Measurements from ENCODE around the gene MX2.

Gene MX2

GRCh38 chr21:41379901-41380300, 18.1 kb downstream of the MX2 start:
- TF ChIP-seq CTCF (IDR thresholded peaks at IDR 0.05; ENCODE audit: low read depth, low read length) = no peak
- no peak for DNase-seq (ENCODE audit: extremely low read depth, low read depth)

DNA sequence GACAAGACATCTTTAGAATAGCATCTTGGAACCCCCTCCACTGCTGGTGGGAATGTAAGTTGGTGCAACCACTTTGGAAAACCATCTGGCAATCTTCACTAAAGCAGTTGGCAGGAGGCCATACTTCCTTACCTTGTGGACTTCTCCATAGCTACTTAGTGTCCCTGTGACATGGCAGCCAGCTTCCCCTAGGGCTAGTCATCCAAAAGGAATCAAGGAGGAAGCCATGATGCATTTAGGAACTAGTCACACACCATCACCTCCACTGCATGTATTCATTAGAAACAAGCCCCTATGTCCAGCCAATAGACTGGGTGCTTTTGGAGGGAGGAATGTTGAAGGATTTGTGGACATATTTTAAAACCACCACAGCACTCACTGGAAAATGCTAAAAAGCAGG, 19.9 kb downstream of the MX2 start:
- TF ChIP-seq CTCF (IDR thresholded peaks at IDR 0.05; ENCODE audit: low read depth, low read length) = no peak
- DNase-seq (ENCODE audit: extremely low read depth, low read depth) = no peak

GRCh38 chr21:41387042-41387819, 25.4 kb downstream of the MX2 start:
- TF ChIP-seq CTCF (IDR thresholded peaks at IDR 0.05; ENCODE audit: low read depth, low read length) = no peak
- no peak for DNase-seq (ENCODE audit: extremely low read depth, low read depth)

DNA sequence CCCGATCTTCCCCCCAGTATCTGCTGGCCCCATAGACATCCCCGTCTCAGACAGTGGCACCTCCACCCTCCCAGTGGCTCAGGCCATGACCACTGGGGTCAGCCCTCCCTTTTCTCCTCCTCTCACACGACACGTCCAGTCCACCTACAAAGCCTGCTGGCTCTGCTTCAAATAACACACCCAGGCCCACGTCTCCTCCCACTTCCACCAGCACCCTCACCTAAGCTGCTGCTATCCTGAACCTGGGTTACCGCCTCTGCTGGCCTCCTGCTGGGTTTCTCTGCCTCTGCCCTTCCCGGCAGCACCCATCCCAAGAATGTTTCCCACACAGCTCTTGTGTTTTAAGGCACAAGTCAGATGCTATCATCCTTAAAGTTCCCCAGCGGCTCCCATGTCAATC, 26.0 kb downstream of the MX2 start:
- DNase-seq (ENCODE audit: extremely low read depth, low read depth) = no peak

DNA sequence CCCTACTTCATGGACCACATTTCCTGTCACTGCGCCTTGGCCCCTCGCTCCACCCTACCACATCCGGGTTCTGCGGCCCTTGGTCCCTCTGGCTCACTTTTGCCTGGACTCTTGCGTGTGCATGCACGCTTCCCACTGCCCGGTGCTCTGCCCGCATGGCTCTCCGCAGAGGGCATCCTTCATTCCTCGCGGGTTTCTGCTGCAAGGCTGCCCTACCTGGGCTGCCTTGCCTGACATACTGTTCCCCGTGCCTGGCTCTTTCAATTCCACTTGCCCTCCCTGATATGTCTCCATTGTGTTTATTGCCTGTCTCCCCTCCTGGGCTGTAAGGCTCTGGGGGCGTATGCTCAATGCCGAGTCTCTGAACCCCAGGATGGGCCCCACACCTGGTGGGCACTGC, 26.4 kb downstream of the MX2 start:
- DNase-seq (ENCODE audit: extremely low read depth, low read depth) = no peak
- TF ChIP-seq CTCF (IDR thresholded peaks at IDR 0.05; ENCODE audit: low read depth, low read length) = no peak

More for the DNA sequence above, 26.0 kb downstream of the MX2 start:
- TF ChIP-seq CTCF (IDR thresholded peaks at IDR 0.05; ENCODE audit: low read depth, low read length) = no peak

DNA sequence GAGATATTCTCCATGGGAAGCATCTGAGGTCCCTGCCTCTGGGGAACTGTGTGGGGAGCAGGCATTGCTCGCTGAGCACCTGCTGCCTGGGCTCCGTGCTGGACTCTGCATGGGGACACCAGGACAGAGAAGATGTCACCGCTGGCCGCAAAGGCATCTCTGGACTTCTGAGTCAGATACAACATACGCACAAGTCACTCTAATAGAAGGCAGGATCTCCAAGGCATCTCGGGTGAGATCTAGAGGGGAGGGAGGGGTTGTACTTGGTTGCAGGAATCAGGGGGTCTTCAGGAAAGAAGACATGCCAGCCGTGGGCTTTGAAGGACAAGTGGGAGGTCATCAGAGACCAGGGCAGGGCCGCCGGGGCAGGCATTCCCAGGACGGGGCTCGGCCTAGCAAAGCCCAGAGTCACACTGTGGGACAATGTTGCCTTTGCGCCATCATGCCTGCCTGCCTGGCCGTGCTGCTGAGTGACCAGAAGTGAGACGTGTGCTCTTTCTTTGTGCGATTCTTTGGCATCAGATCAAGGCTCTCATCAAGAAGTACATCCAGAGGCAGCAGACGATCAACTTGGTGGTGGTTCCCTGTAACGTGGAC, 28.3 kb downstream of the MX2 start:
- no peak for TF ChIP-seq CTCF (IDR thresholded peaks at IDR 0.05; ENCODE audit: low read depth, low read length)
- DNase-seq (ENCODE audit: extremely low read depth, low read depth) = no peak

- TF ChIP-seq CTCF (IDR thresholded peaks at IDR 0.05; ENCODE audit: low read depth, low read length) = no peak
- no peak for DNase-seq (ENCODE audit: extremely low read depth, low read depth)
These were observed 32.1 kb downstream of the MX2 start for GRCh38 chr21:41393876-41394465.

All from AG09319 (cell line).